ENCODE results near the gene C19orf81. TPM values are rescaled to one million over a fixed set of nuclear protein-coding genes. Genes with fewer than 3 reads are reported as not detected.

C19orf81 gene
- total and polyA plus RNA-seq, 9 of the 15 experiments (the other 6 are each of a cell fraction or from before 2014, with no cell fraction given) = 2.5 to 42.9 (median 33.0) TPM; not detected in 4

- no peak for TF ChIP-seq MTA1 (IDR thresholded peaks at IDR 0.05; ENCODE audit: borderline replicate concordance)
- TF ChIP-seq RBM22 (IDR thresholded peaks at IDR 0.05; ENCODE audit: low read depth, low read length, poor library complexity, severe bottlenecking) = no peak
- TF ChIP-seq IFI16 (CRISPR knock-in tag; IDR thresholded peaks at IDR 0.05) = no peak
- TF ChIP-seq ATF3 (IDR thresholded peaks at IDR 0.05) = peak; percentile 98
- no peak for TF ChIP-seq ATF3 (CRISPR knock-in tag; conservative IDR thresholded peaks at IDR 0.05)
- peak in 1 of 2 experiments; percentile 69; a peak in 1 of 4 replicates for TF ChIP-seq TBL1XR1 (IDR thresholded peaks at IDR 0.05; ENCODE audit: low read length in 2 of 2)
- no peak for TF ChIP-seq KAT7 (CRISPR knock-in tag; IDR thresholded peaks at IDR 0.05; ENCODE audit: borderline replicate concordance)
- no peak for TF ChIP-seq ZBTB49 (CRISPR knock-in tag; IDR thresholded peaks at IDR 0.05; ENCODE audit: borderline replicate concordance)
- TF ChIP-seq ELK3 (CRISPR knock-in tag; IDR thresholded peaks at IDR 0.05) = no peak
- TF ChIP-seq ZNF12 (CRISPR knock-in tag; IDR thresholded peaks at IDR 0.05) = no peak
- TF ChIP-seq ASH1L (IDR thresholded peaks at IDR 0.05; ENCODE audit: borderline replicate concordance, low read depth, partially characterized antibody) = no peak
- TF ChIP-seq POLR2A (conservative IDR thresholded peaks at IDR 0.05) = no peak; the same call in 1 of the 2 replicates
- peak; percentile 12; the same call in 1 of the 2 replicates for TF ChIP-seq TCF3 (CRISPR knock-in tag; IDR thresholded peaks at IDR 0.05)
- TF ChIP-seq SNIP1 (IDR thresholded peaks at IDR 0.05; ENCODE audit: low read depth) = peak; percentile 98
- TF ChIP-seq EWSR1 (IDR thresholded peaks at IDR 0.05; ENCODE audit: borderline replicate concordance, low read depth, partially characterized antibody) = no peak
- TF ChIP-seq RBM15 (IDR thresholded peaks at IDR 0.05; ENCODE audit: insufficient read depth, low read length) = no peak
- no peak for TF ChIP-seq NFRKB (IDR thresholded peaks at IDR 0.05; ENCODE audit: low read depth)
- no peak for TF ChIP-seq KLF13 (tag; IDR thresholded peaks at IDR 0.05; ENCODE audit: borderline replicate concordance, low read depth)
- no peak for TF ChIP-seq SLC30A9 (CRISPR knock-in tag; IDR thresholded peaks at IDR 0.05)
- no peak for TF ChIP-seq MXD1 (CRISPR knock-in tag; IDR thresholded peaks at IDR 0.05; ENCODE audit: borderline replicate concordance, poor library complexity, severe bottlenecking)
- no peak for TF ChIP-seq ARNT (IDR thresholded peaks at IDR 0.05)
Observed at GRCh38 chr19:50607874-50608785, 41.1 kb upstream of the C19orf81 start (continued).

All from K562 (cell line).